Measurements from ENCODE around the gene CLTCL1.
"Not testable (repeated sequence)": the region's sequence is repeated elsewhere in the genome, so short reads cannot be mapped to it uniquely, and the experiment has no call there.

CLTCL1 gene

GRCh38 chr22:19290400-19291217 lies 910 bp downstream of the CLTCL1 start:
- DNase-seq = peak in 1 of 2 experiments; percentile 24

- DNase-seq = peak in 1 of 2 experiments; percentile 6
These were observed 1.9 kb downstream of the CLTCL1 start for GRCh38 chr22:19289475-19290161.

GRCh38 chr22:19287889-19288288 lies 3.6 kb downstream of the CLTCL1 start:
- no peak for DNase-seq

GRCh38 chr22:19287076-19287707 lies 4.3 kb downstream of the CLTCL1 start:
- no peak for DNase-seq

- no peak for DNase-seq
These were observed 5.7 kb downstream of the CLTCL1 start for GRCh38 chr22:19285831-19286230.

GRCh38 chr22:19279143-19279542 lies 12.4 kb downstream of the CLTCL1 start:
- DNase-seq = not testable (repeated sequence)

GRCh38 chr22:19277785-19278184 lies 13.7 kb downstream of the CLTCL1 start:
- no peak for DNase-seq

- DNase-seq = no peak
These were observed 15.5 kb downstream of the CLTCL1 start for GRCh38 chr22:19275919-19276600.

- DNase-seq = no peak
These were observed 16.0 kb downstream of the CLTCL1 start for GRCh38 chr22:19275513-19275912.

GRCh38 chr22:19275104-19275503 lies 16.4 kb downstream of the CLTCL1 start:
- DNase-seq = no peak

- DNase-seq = no peak
These were observed 19.5 kb downstream of the CLTCL1 start for GRCh38 chr22:19271856-19272535.

- DNase-seq = no peak
These were observed 20.2 kb downstream of the CLTCL1 start for GRCh38 chr22:19271273-19271855.

GRCh38 chr22:19270873-19271272 lies 20.6 kb downstream of the CLTCL1 start:
- no peak for DNase-seq

GRCh38 chr22:19266547-19267086 lies 24.9 kb downstream of the CLTCL1 start:
- no peak for DNase-seq

GRCh38 chr22:19265779-19266178 lies 25.7 kb downstream of the CLTCL1 start:
- DNase-seq = no peak

GRCh38 chr22:19260804-19261203 lies 30.7 kb downstream of the CLTCL1 start:
- no peak for DNase-seq

GRCh38 chr22:19260194-19260593 lies 31.3 kb downstream of the CLTCL1 start:
- DNase-seq = no peak

- not testable (repeated sequence) for DNase-seq
These were observed 32.6 kb downstream of the CLTCL1 start for GRCh38 chr22:19258968-19259288.

GRCh38 chr22:19258371-19258770 lies 33.1 kb downstream of the CLTCL1 start:
- DNase-seq = no peak

- not testable (repeated sequence) for DNase-seq
These were observed 35.2 kb downstream of the CLTCL1 start for GRCh38 chr22:19256362-19256761.

GRCh38 chr22:19253143-19253542 lies 38.4 kb downstream of the CLTCL1 start:
- DNase-seq = no peak

All from Kasumi-1 (cell line).